HG03469 (cell line): ENCODE results near the gene TTC32.

ENCODE experiments used
- ATAC-seq: cut with Tn5 transposase; IDR thresholded peaks from one replicate; pipeline ENCODE4 v1.9.1; 2021; ENCODE audit warnings: mild to moderate bottlenecking, moderate library complexity, moderate number of reproducible peaks; ENCODE audit not compliant: unreplicated experiment

TTC32 gene

DNA sequence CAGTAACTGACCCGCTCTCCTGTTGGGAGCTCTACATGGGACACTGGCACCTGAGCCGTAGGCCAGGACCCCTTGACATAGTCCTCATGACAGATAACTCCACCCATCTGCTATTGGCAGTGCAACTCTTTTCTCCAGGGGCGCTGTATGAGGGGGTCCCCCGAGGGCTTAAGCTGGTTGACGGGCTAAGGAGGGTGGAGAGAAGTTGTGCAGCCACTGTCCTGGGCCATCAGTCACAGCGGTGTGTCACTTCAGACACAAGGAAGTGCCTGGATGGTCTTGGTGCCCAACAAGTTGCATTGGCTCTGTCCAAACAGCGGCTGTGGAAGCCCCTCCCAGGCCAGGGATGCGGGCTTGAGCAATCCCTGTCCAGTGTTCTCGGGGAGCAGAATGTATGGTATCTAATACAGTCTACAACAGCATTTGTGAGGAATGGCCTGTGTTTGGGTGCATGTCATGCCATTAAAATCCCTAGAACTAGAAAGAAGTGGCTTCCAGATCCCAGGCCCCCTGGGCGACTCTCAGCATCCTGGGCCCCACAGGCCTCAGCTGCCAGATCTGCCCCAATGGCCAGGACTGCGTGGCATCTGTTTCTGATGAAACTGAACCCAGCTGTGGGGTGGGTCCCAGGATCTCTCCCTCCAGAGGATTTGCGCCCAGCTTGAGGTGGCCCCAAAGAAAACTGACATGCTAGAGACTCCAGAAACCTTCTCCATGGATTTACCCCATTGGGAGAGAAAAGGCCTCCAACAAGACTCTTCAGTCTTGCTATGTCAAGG is 23.3 kb downstream of the TTC32 start:
- no peak for ATAC-seq

GRCh38 chr2:19876751-19877150 is 25.0 kb downstream of the TTC32 start:
- ATAC-seq: no peak

DNA sequence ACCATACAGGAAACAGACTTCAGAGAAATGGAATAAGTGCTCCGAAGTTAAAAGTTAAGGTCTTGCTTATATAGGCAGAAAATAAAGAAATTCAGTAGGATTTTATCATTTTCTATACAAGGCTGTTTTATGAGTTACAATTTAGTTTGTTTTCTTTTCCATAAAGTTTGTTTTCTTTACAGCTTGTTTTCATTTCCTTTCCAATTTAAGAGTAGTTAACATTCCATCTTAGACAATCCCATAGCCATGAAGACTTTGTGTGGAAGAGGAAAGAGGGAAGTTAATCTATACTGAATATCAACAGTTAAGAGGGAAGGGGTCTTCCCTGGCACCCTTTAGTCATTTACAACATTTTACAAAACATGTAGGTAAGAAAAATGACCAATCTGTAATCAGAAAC is 26.5 kb downstream of the TTC32 start:
- ATAC-seq: no peak

DNA sequence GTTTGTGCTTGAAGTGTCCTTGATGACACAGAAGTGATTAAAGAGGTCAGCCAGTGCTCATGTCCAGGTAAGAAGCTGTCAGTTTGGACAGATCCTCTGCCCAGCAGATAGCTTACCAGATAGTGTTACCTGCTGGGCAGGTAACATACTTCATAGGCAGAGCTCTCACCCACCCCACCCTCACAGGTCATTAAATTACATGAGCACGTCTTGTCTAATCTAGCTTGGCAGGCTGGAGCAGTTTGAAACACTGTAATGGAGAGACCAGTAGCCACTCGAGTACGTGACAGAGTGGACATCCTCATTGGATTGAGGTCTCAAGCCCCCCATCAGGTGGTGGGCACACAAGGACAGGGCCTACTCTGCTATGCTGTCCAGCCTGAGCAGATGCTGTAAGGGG is 27.1 kb downstream of the TTC32 start:
- ATAC-seq: no peak

GRCh38 chr2:19873014-19873413 is 28.8 kb downstream of the TTC32 start:
- no peak for ATAC-seq

- no peak for ATAC-seq
These were observed 29.5 kb downstream of the TTC32 start for GRCh38 chr2:19872302-19872701.

DNA sequence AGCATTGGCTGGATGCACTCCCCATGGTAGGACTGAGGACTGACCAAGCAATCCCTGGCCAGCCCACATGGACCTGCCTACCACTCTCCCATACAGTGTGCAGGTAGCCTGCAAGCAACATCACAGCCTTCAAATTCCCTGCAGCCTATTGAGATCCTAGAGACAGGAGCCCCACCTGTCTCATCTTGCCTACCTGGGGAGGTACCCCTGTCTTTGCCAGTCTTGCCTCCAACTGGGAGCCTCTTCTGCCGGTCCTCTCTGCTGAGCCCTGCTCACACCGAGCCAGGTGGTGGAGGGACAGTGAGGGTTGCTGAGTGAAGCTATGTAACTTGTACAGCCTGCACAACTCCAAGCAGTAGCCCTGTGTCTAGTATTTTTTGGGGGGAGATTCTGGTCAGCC is 29.9 kb downstream of the TTC32 start:
- ATAC-seq: no peak

DNA sequence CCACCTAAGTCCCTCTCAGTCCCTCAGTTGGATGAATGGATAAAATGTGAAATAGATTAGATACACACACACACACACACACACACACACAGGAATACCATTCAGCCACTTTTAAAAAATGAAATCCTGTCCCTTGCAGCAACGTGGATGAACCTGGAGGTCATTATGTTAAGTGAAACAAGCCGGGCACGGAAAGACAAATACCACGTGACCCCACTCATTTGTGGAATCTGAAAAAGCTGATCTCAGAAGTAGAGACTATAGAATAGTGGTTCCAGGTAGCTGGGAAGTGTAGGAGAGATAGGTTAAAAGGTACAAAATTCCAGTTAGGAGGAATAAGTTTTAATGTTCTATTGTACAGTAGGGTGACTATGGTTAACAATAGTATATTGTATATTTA is 31.0 kb downstream of the TTC32 start:
- ATAC-seq: no peak

DNA sequence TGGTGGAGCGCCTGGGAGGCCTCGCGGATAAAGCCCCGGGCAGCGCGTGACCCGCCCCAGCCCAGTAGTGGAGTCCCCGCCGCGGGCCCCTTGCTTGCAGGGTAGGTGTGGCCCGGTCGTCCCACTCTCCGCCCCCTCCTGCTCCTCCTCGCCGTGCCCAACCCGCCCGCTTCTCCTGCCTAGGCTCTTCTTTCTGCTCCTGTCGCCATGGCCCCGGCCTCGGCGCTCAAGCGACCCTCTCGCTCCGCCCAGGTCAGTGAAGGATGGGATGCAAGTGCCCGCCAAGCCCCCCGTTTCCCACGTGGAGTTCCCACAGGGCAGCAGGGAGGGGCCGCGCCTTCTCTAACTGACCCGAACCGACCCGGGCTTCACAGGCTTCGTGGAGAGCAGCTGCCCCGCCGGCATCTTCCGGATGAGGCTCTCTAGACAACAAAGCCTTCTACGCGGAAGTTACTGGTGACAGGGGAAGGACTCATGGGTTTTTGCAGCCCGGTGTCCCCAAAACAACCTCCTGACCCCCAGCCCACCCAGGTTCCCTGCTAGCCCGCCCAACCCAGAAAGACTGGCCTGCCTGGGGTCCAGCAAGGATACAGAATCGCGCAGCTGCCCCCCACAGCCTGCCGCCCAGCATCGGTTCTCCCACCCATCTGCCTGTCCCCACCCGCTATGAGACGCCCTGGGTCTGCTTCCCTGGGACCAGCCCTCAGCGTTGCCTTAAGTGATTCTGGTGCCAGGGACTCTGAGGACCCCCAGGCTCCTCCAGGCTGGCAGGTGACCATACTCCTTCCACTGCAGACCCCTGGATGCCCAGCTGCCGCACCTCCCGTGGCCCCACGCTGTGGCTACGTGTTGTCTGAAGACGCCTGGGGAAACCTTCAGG is 32.8 kb downstream of the TTC32 start:
- peak; percentile 41 for ATAC-seq

DNA sequence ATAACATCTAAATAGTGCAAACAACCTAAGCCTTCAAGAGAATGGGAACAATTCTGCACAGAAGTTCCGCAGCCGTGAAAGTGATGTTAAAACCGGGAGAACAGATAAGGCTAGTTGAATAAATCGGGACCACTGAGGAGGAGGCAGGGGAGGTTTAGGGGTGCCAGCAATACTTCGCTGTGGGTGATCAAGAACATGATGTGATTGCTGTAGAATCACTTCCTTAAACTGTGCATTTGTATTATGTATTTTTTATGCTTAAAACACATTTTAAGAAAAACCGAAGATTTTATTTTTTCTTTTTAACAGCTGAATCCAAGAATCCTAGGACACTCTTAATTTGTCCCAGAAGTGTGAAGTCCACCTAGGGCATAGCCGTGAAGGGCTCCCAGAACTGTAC is 33.6 kb downstream of the TTC32 start:
- no peak for ATAC-seq

DNA sequence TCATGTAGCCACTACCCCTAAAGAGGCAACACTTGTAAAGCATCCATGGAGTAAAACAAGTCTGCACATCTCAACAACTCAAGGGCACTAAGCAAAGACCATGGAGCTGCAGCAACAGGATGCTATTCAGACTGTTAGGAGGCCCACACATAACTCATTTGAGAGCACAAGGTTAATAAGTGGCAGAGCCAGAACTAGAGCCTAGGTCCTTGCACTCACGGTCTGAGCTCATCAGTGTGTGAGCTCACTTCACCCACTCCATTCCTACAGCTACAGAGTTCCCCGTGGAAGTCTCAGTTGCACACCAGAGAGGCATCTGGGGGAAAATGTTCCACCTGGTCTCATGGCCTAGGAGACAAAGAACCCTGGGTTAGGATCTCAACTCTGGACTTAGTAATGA is 35.0 kb downstream of the TTC32 start:
- ATAC-seq: no peak

DNA sequence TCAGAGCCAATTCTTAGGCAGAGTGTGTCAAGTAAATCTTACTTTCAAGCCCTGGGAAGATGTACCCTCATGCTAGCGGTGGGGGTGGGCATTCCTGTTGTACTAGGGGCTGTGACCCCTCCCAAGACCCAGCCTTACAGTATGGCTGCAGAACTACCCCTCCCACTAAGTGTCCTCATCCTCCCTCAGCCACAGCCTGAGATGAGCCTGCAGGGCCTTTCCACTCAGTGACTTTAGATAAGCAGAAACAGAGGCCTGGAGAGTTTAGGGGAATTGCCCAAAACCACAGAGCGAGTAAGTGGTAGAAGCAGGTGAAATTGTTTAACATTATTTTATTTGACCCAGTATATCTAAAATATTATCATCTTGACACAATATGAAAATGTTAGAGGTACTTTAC is 36.6 kb downstream of the TTC32 start:
- ATAC-seq: no peak

- no peak for ATAC-seq
These were observed 37.4 kb downstream of the TTC32 start for GRCh38 chr2:19864381-19864780.

- ATAC-seq: peak; percentile 62
These were observed 38.3 kb downstream of the TTC32 start for GRCh38 chr2:19863303-19864041.

GRCh38 chr2:19861813-19862212 is 40.0 kb downstream of the TTC32 start:
- no peak for ATAC-seq

DNA sequence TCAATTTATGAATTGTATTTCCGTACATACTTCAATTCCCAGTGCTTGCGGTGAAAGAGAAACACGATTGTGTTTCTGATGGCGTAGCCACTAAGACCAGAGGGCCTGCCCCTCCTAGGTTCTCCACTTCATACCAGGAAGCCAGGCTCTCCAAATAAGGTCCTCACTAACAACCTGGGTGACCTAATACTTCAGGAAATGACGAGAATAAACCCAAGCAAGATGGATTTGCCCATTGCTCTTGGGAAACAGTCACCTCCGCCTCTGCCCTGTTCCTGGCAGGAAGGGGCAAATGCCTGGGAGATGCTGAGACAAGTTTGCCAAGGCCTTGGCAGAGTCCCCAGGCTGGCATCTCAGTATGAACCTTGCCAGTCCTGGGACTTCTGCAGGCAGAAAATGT is 41.8 kb downstream of the TTC32 start:
- no peak for ATAC-seq

- ATAC-seq: no peak
These were observed 42.2 kb downstream of the TTC32 start for GRCh38 chr2:19859565-19859964.

DNA sequence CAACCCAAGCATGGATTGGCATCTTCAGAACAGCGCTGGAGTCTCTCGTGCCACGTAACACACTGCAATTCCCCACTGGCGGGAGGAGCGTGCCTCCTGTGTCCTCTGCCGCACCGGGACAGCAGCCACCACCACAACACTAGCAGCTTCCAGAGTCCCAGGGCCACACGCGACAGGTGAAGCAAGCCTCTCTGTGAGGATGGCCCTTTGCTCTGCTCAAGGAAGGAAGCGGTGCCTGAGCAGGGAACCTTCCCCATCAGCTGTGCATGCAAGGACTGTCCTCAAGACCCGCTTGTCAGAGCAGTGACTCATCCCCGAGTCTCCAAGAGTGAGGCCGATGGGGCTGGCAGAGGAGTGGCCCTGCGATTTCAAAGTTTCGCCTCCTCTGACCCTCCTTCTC is 44.0 kb downstream of the TTC32 start:
- no peak for ATAC-seq

GRCh38 chr2:19857100-19857499 is 44.7 kb downstream of the TTC32 start:
- ATAC-seq: no peak

GRCh38 chr2:19855542-19856431 is 46.0 kb downstream of the TTC32 start:
- ATAC-seq: no peak
